Glomerular endothelial cell (primary cell): Measurements from ENCODE around the gene OR10A7. TPM values are rescaled to one million over a fixed set of nuclear protein-coding genes. Genes with fewer than 3 reads are reported as not detected.
A peak's percentile ranks its signal among the peaks of the same experiment; 100 is the strongest.
"Not testable (repeated sequence)": the region's sequence is repeated elsewhere in the genome, so short reads cannot be mapped to it uniquely, and the experiment has no call there.

Experiments used
- DNase-seq: peaks from one replicate; pipeline ENCODE4 v3.0.0-alpha.2; 2011; ENCODE audit warnings: low read depth, low spot score; ENCODE audit errors: extremely low read depth
- total RNA-seq: library from RNA; depleted of rRNA; stranded (reverse); fragments of >200 nt; gene quantifications from 2 replicates; pipeline ENCODE4 v1.2.3, GENCODE V29; 2015

OR10A7 gene, protein sequence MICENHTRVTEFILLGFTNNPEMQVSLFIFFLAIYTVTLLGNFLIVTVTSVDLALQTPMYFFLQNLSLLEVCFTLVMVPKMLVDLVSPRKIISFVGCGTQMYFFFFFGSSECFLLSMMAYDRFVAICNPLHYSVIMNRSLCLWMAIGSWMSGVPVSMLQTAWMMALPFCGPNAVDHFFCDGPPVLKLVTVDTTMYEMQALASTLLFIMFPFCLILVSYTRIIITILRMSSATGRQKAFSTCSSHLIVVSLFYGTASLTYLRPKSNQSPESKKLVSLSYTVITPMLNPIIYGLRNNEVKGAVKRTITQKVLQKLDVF
- not detected in 2 replicates for total RNA-seq

DNA sequence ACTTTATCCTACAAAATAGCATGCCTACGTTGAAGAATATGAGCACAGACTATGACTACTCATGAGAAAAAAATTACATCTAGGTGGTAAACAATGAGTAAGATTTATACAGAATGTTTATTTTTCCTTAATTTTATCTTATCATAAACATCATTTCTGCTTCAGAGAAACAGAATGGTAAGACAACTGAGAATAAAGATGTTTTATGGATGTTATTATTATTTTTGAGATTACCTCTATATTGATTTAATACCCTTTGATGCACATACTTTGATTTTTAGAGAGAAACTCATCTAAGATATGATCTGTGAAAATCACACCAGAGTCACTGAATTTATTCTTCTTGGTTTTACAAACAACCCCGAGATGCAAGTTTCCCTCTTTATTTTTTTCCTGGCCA is at the start of gene OR10A7:
Gene OR10A7 (plus strand): TSS at position 301 of the 400 bp plus-strand sequence. CDS start 0 bp downstream, at position 301.
- no peak for DNase-seq

DNA sequence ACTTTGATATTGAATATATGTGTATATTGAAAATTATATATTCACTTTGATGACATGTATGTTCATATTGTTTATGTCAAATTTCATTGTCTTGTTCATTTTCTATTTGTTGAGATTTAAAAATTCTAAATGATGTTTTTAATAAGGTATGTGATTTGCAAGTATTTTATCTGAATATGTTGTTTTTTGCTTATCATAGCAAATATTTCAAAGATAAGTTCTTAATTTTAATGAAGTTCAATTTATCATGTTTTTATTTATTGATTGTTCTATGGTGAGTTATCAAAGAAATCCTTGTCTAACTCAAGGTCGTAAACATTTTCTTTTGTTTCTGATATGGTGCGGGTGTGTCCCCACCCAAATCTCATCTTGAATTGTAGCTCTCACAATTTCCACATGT is 49.4 kb upstream of the OR10A7 start:
- no peak for DNase-seq

DNA sequence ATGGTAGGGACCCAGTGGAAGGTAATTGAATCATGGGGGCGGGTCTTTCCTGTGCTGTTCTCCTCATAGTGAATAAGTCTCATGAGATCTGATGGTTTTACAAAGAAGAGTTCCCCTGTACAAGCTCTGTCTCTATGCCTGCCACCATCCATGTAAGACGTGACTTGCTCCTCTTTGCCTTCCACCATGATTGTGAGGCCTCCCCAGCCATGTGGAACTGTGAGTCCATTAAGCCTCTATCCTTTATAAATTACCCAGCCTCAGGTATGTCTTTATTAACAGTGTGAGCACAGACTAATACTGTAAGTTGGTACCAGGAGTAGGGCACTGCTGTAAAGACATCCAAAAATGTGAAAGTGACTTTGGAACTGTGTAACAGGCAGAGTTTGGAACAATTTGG is 49.0 kb upstream of the OR10A7 start:
- DNase-seq: not testable (repeated sequence)

DNA sequence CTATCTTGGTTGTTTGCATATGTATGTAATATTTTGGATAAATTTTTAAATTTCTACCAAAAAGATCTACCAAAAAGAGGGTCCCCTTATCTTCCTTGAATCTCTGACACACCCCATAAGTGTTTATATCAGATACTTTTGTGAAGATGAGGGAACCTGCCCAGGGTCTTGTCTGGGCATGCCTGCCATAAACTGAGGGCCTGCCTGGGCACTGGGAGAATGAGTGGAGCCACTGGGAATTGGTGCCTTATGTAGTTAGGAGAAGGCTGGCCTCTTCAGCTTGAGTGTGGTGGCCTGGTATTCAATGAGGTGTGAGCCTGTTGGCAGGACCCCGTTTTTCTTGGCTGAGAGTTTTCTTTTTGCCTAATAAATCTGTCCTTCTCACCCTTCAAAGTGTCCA is 48.1 kb upstream of the OR10A7 start:
- no peak for DNase-seq

DNA sequence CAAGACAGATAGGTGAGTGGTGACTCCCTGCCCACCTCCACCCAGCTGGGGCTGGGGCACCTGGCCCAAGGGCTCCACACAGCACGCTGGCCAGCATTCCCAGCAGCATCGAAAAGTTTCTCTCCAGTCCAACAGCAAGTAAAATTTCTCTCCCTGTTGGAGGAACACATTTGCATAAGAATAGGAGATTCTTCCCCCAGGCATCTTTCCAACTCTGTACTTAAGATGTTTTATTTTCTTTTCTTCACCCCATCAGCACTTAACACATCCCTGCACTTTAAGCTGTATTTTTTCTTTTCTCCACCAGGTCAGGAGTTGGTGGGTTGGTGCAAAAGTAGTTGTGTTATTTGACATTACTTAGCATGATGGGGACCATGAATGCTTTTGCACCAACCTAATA is 47.4 kb upstream of the OR10A7 start:
- DNase-seq: no peak

DNA sequence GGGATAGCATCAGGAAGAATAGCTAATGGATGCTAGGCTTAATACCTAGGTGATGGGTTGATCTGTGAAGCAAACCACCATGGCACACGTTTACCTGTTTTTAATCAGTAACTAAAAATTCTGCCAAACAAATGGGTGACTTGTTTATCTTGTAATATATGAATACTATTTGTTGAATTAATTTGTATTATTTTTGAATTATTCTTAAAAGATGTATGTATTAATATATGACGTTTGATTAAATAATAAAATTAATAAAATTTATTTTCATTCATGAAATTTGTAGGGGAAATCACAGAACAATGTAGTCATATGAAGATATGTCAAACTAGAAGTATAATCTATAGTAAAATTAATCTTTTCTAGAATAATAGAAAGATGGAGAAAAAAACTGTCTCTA is 32.3 kb upstream of the OR10A7 start:
- DNase-seq: no peak

DNA sequence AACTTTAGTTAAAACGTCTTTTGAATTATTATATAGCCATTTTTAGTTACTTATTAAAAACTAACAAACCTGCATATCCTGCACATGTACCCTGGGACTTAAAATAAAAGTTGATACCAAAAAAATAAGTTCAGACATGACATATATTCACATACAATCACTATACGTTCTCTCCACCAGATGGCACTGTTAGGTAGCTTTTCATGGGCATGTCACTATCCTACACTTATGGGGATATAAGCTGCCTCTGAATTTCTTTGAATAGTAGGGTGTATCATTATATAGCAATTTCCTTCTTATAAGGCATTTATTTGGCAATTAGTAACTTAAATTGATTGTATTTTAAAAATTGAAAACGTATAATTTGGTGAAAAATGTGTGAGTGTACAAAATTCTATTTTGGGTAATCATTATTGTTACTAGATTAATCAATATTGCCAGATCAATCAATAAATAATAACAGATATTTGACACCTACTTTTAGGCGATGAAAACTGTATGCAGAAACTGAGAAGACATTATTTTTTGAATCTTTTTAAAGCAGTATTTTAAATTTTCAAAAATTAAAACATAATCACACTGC is 31.8 kb upstream of the OR10A7 start:
- DNase-seq: peak; percentile 62

DNA sequence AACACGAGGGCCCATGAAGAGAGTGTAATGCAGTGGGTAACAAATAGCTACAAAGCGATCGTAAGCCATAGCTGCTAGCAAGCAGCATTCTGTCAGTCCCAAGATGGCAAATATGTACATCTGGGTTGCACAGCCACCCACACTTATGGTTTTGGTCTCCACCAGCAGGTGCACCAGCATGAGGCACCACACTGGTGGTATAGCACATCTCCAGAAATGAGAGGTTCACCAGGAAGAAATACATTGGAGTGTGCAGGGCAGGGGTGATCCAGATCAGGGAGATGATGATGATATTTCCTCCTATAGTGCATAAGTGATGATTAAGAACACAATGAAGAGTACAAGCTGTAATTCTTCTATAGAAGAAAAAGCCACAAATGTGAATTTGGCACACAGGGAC is 26.4 kb upstream of the OR10A7 start:
- no peak for DNase-seq

DNA sequence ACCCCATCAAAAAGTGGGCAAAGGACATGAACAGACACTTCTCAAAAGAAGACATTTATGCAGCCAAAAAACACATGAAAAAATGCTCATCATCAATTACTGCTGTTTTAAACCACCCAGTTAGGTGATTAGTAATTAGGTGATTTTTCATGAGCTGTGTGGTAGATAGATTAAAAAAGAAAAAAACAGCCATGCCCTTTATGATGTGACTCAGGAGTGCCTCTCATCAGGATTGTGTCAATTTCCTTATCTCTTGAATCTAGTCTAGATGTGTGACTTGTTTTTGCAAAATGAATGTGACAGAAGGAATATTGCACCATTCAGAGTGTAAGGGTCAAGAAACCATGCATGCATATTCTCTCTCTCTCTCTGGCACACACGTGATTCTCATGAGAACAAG is 5.7 kb downstream of the OR10A7 start:
- no peak for DNase-seq

DNA sequence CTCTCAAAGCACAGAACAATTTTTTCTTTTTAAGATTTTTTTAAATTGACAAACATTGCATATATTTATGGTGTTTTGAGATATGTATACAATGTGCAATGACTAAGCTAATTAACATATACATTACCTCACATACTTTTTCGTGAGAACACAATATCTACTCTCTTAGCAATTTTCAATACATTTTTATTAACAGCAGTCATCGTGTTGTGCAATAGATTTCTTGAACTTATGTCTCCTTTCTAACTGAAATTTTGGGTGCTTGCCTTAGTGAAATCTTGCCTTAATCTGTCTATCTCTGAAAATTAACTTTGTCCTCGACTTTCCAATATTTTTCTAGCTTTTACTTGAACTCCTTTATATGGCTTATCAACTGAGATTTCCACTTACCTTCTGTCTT is 6.8 kb downstream of the OR10A7 start:
- DNase-seq: no peak

DNA sequence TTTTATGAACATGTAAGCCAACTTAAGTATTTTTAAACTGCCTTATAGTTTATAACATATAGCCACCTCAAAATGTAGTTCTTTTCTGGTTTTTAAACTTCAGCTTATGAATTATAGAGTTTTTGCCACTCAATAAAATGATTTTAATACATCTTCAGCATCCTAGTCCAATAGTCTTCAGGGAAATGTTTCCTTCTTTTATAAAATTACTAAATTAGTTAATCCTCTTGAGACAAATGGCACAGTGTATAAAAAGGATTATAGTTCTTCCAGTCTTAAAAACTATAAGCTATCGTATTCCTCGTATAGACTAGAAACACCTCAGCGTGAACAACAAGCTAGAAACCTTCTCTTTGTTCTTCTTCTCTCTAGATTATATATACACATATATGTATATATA is 23.5 kb downstream of the OR10A7 start, which contains the start of gene OR6C74:
Gene OR6C74 (plus strand): TSS at position 301 of the 400 bp plus-strand sequence. CDS start 2,679 bp downstream, outside the sequence.
- DNase-seq: no peak

DNA sequence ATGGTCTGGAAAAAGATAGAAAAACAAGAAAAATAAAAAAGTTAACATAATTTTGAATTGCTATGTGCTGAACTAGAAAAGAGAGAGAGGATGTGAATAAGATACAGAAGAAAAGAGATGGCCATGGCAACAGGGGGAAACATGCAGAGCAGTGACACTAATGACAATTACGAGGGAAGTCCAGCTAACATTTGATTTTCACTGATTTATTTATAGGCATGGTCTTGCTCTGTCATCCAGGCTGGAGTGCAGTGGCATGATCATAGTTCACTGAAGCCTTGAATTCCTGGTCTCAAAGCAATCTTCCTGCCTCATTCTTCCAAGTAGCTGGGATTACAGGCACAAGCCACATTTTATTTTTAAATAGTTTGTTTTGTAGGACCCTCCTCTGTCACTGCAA is 25.3 kb downstream of the OR10A7 start:
- DNase-seq: no peak

DNA sequence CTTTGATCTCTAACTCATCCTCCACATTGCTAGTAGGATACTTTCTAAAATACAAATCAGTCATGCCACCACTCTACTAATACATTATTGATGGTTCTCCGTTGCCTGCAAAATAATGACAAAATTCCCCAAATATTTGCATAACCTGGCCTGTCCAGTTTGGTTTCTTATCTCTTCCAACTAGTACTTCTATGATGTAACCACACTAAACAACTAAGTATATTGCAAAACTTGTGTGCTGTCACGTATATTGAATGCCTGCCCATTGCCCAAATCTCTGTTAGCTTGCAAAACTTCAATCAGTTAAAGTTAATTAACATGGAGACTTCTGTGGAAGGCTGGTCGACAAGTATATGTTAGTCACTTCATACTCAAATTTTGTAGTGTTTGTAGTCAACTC is 30.1 kb downstream of the OR10A7 start:
- no peak for DNase-seq

DNA sequence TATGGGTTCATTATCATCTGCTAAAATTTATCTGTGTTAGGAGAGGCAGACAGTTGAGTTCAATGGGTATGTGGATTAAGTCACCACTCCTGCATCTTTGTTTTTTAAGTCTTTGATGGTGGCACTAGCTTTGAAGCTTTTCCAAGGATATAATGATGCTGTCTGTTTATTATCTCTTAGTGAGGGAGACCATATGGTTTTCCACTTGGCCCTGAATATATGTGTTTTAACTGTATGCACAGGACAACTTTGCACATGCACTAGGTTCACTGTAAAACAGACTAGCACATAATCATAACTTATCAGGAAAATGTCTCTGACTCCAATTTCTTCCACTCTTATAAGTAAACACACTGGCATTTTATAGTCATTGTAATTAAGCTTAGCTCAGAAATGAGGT is 32.5 kb downstream of the OR10A7 start:
- DNase-seq: no peak

DNA sequence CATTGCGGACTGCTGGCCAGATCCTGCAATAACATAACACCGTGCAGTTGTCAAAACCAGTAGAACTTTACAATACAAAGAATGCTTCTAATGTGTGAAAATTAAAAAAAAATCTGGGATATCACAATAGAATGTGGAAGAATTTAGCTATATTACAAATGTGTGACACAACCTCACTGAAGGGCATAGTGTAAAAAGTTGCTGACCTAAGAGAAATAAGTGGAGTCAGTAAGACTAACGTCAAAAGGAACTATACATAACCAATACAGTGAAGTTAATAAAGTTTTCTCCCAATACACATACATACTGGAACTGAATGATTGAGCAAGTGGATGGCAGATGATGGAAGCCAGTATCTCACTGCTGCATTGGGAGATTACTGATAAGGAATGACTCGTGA is 36.0 kb downstream of the OR10A7 start:
- DNase-seq: no peak

DNA sequence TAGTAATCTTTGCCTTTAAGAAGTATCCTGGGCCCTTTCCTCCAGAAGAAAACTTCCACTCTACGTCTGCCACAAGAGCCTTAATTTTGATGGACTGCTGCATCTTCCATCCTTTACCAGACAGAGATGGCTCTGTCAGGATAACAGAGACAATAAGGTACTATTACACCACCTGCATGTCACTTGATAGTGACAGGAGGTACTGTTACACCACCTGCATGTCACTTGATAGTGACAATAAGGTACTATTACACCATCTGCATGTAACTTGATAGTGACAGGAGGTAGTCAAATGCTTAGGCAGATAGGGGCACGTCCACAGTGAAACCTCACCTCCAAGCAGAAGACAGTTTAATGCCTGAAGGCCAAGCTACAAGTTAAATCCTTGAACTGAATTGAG is 37.5 kb downstream of the OR10A7 start:
- DNase-seq: no peak

Other genes starting within 250 kb of the OR10A7 start
- not detected in 2 replicates for gene TESPA1, start 236.3 kb upstream of the OR10A7 start, total RNA-seq
- gene NEUROD4, start 201.1 kb upstream of the OR10A7 start, total RNA-seq: not detected in 2 replicates
- gene OR9K2, start 94.6 kb upstream of the OR10A7 start, total RNA-seq: not detected in 2 replicates
- gene OR6C74, start 23.6 kb downstream of the OR10A7 start, total RNA-seq: not detected in 2 replicates
- not detected in 2 replicates for gene OR6C6, start 75.5 kb downstream of the OR10A7 start, total RNA-seq
- not detected in 2 replicates for gene OR6C1, start 93.3 kb downstream of the OR10A7 start, total RNA-seq
- gene OR6C3, start 109.7 kb downstream of the OR10A7 start, total RNA-seq: not detected in 2 replicates
- not detected in 2 replicates for gene OR6C75, start 141.9 kb downstream of the OR10A7 start, total RNA-seq
- not detected in 2 replicates for gene OR6C65, start 179.5 kb downstream of the OR10A7 start, total RNA-seq
- not detected in 2 replicates for gene OR6C76, start 205.2 kb downstream of the OR10A7 start, total RNA-seq
- not detected in 2 replicates for gene OR6C2, start 223.1 kb downstream of the OR10A7 start, total RNA-seq
- gene OR6C70, start 249.1 kb downstream of the OR10A7 start, total RNA-seq: not detected in 2 replicates